OCI-LY3 (cell line): ENCODE results near the gene STX18.

Experiments
- H2AFZ ChIP-seq: fragments of 200-600, 300-600 bp; shearing (Covaris generic); 2 replicates; pipeline ENCODE4 v1.6.0; 2014; ENCODE audit warnings: antibody characterized with exemption, low read depth, low read length
- H3K27ac ChIP-seq: fragments of 200-600, 300-600 bp; sonication (generic); 2 replicates; pipeline ENCODE4 v1.5.1; 2014; ENCODE audit warnings: mild to moderate bottlenecking, low read length, moderate library complexity, mixed read lengths
- H3K27me3 ChIP-seq: fragments of 200-600, 300-600 bp; sonication (generic); 2 replicates; pipeline ENCODE4 v1.6.1; 2014; ENCODE audit warnings: low read depth, low read length, mixed read lengths
- H3K36me3 ChIP-seq: fragments of 200-600, 300-600 bp; sonication (generic); replicated peaks from 2 replicates; pipeline ENCODE3; 2014; ENCODE audit warnings: low read depth, low read length, mixed read lengths
- H3K4me1 ChIP-seq: fragments of 300-600, 200-600 bp; sonication (generic); 2 replicates; pipeline ENCODE4 v1.6.1; 2014; ENCODE audit warnings: low read length, mixed read lengths
- H3K4me2 ChIP-seq: fragments of 200-600, 300-600 bp; sonication (generic); 2 replicates; pipeline ENCODE4 v1.6.1; 2014; ENCODE audit warnings: low read length, mixed read lengths
- H3K4me3 ChIP-seq: fragments of 300-600, 200-600 bp; sonication (generic); 2 replicates; pipeline ENCODE4 v1.5.1; 2014; ENCODE audit warnings: antibody characterized with exemption, mild to moderate bottlenecking, low read length, moderate library complexity
- H3K79me2 ChIP-seq: fragments of 300-600, 200-600 bp; shearing (Covaris generic); 2 replicates; pipeline ENCODE4 v1.6.1; 2014; ENCODE audit warnings: mild to moderate bottlenecking, low read length, mixed read lengths
- H3K9ac ChIP-seq: fragments of 300-600, 200-600 bp; shearing (Covaris generic); 2 replicates; pipeline ENCODE4 v1.6.0; 2014; ENCODE audit warnings: mild to moderate bottlenecking, low read length, moderate library complexity
- H3K9me3 ChIP-seq: fragments of 200-600, 300-600 bp; shearing (Covaris generic); 2 replicates; pipeline ENCODE4 v1.6.1; 2014; ENCODE audit warnings: low read length, mixed read lengths; ENCODE audit not compliant: insufficient read depth
- H4K20me1 ChIP-seq: fragments of 200-600, 300-600 bp; sonication (generic); 2 replicates; pipeline ENCODE4 v1.6.1; 2016; ENCODE audit warnings: low read length, mixed read lengths; ENCODE audit not compliant: insufficient read depth
- CTCF ChIP-seq: fragments of 200-600, 300-600 bp; sonication (generic); IDR thresholded peaks from 2 replicates; pipeline ENCODE4 v1.5.1; 2014; ENCODE audit warnings: antibody characterized with exemption, low read length, low read depth
- EZH2phosphoT487 ChIP-seq: fragments of 200-600 bp; shearing (Covaris generic); IDR thresholded peaks from 2 replicates; pipeline ENCODE4 v1.6.1; 2018; ENCODE audit warnings: antibody characterized with exemption, mixed run types, low read depth

The STX18 gene

GRCh38 chr4:4418676-4419390 is 123.0 kb downstream of the STX18 start:
- TF ChIP-seq EZH2phosphoT487 (no peak), CTCF (no peak)
- H3K4me3 ChIP-seq = no peak overlapping the region
- H3K36me3 ChIP-seq = peaks cover 21% of the 10 kb centered on the region
- H3K4me2 ChIP-seq = no peak overlapping the region
- no peaks in the 10 kb centered on the region for H3K27me3 ChIP-seq
- no peaks in the 10 kb centered on the region for H3K9me3 ChIP-seq
- no peak overlapping the region for H2AFZ ChIP-seq
- H3K79me2 ChIP-seq = no peaks in the 10 kb centered on the region
- no peak overlapping the region for H3K9ac ChIP-seq
- H4K20me1 ChIP-seq = no peaks in the 10 kb centered on the region
- no peak overlapping the region for H3K27ac ChIP-seq
- no peaks in the 10 kb centered on the region for H3K4me1 ChIP-seq

DNA sequence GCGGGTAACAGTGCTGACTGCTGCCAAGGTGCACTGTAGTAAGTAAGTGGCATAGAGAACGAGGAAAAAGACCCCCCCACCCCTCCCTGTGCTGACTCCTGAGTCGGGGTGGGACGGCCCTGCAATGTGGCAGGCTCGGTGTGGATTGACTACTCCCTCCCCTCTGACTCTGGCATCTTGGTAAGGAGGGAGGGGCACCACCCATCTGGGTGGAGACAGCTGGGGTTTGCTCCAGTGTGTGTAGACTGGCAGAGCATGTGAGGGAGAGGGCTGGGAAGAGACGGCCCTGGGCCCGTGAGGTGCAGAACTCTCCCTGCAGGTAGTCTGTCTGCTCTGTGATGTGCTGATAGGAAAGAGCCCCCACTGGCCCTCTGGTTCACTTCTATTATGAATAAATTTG is 124.0 kb downstream of the STX18 start:
- Histone ChIP-seq H3K4me2 (no peak overlapping the region), H3K27me3 (no peaks in the 10 kb centered on the region), H3K9me3 (no peaks in the 10 kb centered on the region), H3K4me3 (no peak overlapping the region), H3K79me2 (no peaks in the 10 kb centered on the region), H2AFZ (no peak overlapping the region), H3K27ac (no peak overlapping the region), H3K4me1 (no peaks in the 10 kb centered on the region), H3K9ac (no peak overlapping the region), H4K20me1 (no peaks in the 10 kb centered on the region), H3K36me3 (peaks cover 21% of the 10 kb centered on the region)
- TF ChIP-seq EZH2phosphoT487 (no peak), CTCF (no peak)

- Histone ChIP-seq H3K36me3 (peaks cover 21% of the 10 kb centered on the region), H3K9ac (no peak overlapping the region), H4K20me1 (no peaks in the 10 kb centered on the region), H2AFZ (no peak overlapping the region), H3K27ac (no peak overlapping the region), H3K4me1 (no peaks in the 10 kb centered on the region), H3K27me3 (no peaks in the 10 kb centered on the region), H3K4me3 (no peak overlapping the region), H3K9me3 (no peaks in the 10 kb centered on the region), H3K4me2 (no peak overlapping the region), H3K79me2 (no peaks in the 10 kb centered on the region)
- TF ChIP-seq EZH2phosphoT487 = no peak
- no peak for TF ChIP-seq CTCF
Observed at GRCh38 chr4:4416981-4417380, 124.9 kb downstream of the STX18 start.

DNA sequence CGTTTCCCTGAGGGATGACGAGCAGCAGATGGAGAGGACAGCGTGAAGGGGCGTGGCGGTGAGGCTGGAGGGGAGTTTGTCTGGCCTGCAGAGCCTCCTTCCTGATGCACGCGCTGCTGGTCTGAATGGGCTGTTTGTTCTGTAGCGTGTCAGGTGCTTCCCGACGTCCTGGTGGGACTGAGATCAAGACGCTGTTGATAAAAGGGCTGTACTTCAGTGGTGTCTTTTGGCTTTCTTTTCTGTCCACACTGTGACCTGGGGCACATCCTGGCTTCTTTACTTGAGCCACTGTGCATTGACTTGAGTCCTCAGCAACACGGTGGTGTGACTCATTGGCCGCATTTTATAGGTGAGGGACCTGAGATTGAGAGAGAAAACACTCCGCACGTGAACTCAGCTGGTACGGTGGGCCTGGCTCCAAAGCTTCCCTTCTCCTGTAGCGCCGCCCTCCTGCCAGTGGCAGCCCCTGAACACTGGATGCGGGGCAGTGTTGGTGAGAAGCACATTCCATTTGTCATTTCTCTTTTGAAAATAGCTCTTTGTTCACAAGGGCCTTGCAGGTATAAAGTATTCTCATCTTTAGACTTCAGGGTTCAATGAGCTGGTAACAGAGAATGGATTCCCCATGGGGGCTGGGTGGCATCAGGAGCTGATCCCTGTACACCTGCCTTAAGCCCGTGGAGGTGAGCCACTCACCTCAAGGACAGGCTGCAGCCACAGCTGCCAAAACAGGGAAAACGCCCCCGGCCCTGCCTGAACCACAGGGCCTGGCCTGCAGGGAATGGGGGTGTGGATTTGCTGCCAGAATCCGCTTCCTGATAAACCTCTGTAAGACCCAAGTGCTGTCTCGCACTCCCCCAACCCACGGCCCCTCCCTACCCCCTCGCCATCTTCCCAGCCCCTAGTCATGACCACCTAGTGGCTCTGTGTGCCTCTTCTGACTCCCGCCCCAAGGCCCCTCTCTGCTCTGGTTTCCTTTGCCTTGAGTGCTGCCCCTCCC is 125.7 kb downstream of the STX18 start:
- TF ChIP-seq EZH2phosphoT487 (no peak), CTCF (no peak)
- no peaks in the 10 kb centered on the region for H3K9me3 ChIP-seq
- H2AFZ ChIP-seq = no peak overlapping the region
- H3K27ac ChIP-seq = no peak overlapping the region
- H3K4me2 ChIP-seq = no peak overlapping the region
- H3K4me1 ChIP-seq = no peaks in the 10 kb centered on the region
- no peak overlapping the region for H3K4me3 ChIP-seq
- no peaks in the 10 kb centered on the region for H3K79me2 ChIP-seq
- peaks cover 18% of the 10 kb centered on the region for H3K36me3 ChIP-seq
- no peaks in the 10 kb centered on the region for H3K27me3 ChIP-seq
- no peak overlapping the region for H3K9ac ChIP-seq
- no peaks in the 10 kb centered on the region for H4K20me1 ChIP-seq
